DOHH2 (cell line): ENCODE data around the gene ST14.

ENCODE experiments used
- H3F3A ChIP-seq: fragments of 200-600 bp; sonication (generic), shearing (Covaris generic); 2 replicates; pipeline ENCODE4 v1.6.0; 2016; ENCODE audit warnings: antibody characterized with exemption, mild to moderate bottlenecking; ENCODE audit not compliant: control insufficient read depth, insufficient read depth
- H3K27ac ChIP-seq: fragments of 200-600 bp; sonication (generic); 2 replicates; pipeline ENCODE4 v1.5.1; 2014; ENCODE audit warnings: low read depth, mild to moderate bottlenecking, low read length, moderate library complexity
- H3K27me3 ChIP-seq: fragments of 200-600 bp; sonication (generic); 2 replicates; pipeline ENCODE4 v1.6.1; 2014; ENCODE audit warnings: mild to moderate bottlenecking, low read length, mixed read lengths; ENCODE audit not compliant: control insufficient read depth
- H3K36me3 ChIP-seq: fragments of 200-600 bp; sonication (generic); 2 replicates; pipeline ENCODE4 v1.6.1; 2014; ENCODE audit warnings: mild to moderate bottlenecking, low read length, moderate library complexity, mixed read lengths; ENCODE audit not compliant: control insufficient read depth
- H3K4me1 ChIP-seq: fragments of 200-600 bp; sonication (generic); 2 replicates; pipeline ENCODE4 v1.6.1; 2014; ENCODE audit warnings: mild to moderate bottlenecking, low read length, mixed read lengths; ENCODE audit not compliant: control insufficient read depth
- H3K4me2 ChIP-seq: fragments of 200-600 bp; sonication (generic); 2 replicates; pipeline ENCODE4 v1.6.0; 2014; ENCODE audit warnings: mild to moderate bottlenecking, low read length, moderate library complexity
- H3K4me3 ChIP-seq: fragments of 200-600 bp; sonication (generic); 2 replicates; pipeline ENCODE4 v1.5.1; 2014; ENCODE audit warnings: mild to moderate bottlenecking, low read length, mixed read lengths
- H3K79me2 ChIP-seq: fragments of 200-600 bp; sonication (generic); 2 replicates; pipeline ENCODE4 v1.6.1; 2014; ENCODE audit warnings: mild to moderate bottlenecking, low read length, mixed read lengths; ENCODE audit not compliant: control insufficient read depth
- H3K9me2 ChIP-seq: fragments of 200-600 bp; sonication (generic); replicated peaks from 2 replicates; pipeline ENCODE4 v1.6.1; 2014; ENCODE audit warnings: mild to moderate bottlenecking, low read length, mixed read lengths; ENCODE audit not compliant: control insufficient read depth
- H3K9me3 ChIP-seq: fragments of 200-600 bp; sonication (generic); 2 replicates; pipeline ENCODE4 v1.6.1; 2014; ENCODE audit warnings: antibody characterized with exemption, low read length, mixed read lengths; ENCODE audit not compliant: control insufficient read depth, insufficient read depth
- H4K20me1 ChIP-seq: fragments of 200-600 bp; sonication (generic); 2 replicates; pipeline ENCODE4 v1.6.0; 2014; ENCODE audit warnings: low read depth, mild to moderate bottlenecking, antibody characterized with exemption, low read length, moderate library complexity; ENCODE audit not compliant: control insufficient read depth, insufficient read depth
- CTCF ChIP-seq: fragments of 200-600 bp; sonication (generic); IDR thresholded peaks from one replicate; pipeline ENCODE4 v1.5.1; 2014; ENCODE audit warnings: antibody characterized with exemption, mild to moderate bottlenecking, low read depth, low read length; ENCODE audit not compliant: poor library complexity, severe bottlenecking
- EZH2phosphoT487 ChIP-seq: fragments of 200-600 bp; sonication (generic); IDR thresholded peaks from 2 replicates; pipeline ENCODE4 v1.6.1; 2017; ENCODE audit warnings: borderline replicate concordance, mild to moderate bottlenecking, antibody characterized with exemption, low read length, moderate library complexity, mixed read lengths

The ST14 gene

DNA sequence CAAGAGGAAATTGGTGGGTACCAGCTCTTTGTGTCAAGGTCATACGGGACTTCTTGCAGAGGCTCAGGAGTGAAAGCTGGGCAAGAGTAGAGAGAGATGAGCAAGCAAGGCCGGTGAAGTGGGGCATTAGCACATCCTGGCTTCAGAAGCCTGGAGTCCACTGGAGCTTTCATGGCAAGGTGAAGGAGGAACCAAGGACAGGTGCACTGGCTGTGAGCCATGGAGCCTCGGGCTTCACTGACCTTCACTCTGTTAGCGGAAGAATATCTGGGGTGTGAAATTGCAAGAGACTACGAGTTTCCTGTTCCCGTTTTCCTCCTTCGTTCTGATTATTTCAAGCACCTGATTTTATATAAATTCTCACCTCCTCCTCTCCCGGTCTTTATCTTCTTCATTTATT is 25.9 kb upstream of the ST14 start:
- peaks cover 96% of the 10 kb centered on the region for H3K36me3 ChIP-seq
- no peaks in the 10 kb centered on the region for H3K9me2 ChIP-seq
- H3K27me3 ChIP-seq, result no peaks in the 10 kb centered on the region
- no peaks in the 10 kb centered on the region for H4K20me1 ChIP-seq
- no peaks in the 10 kb centered on the region for H3K9me3 ChIP-seq
- H3K4me3 ChIP-seq, result no peak overlapping the region
- peak overlapping the region; percentile 11 for H3K4me2 ChIP-seq
- peaks cover 28% of the 10 kb centered on the region for H3K4me1 ChIP-seq
- H3F3A ChIP-seq, result peaks cover 7% of the 10 kb centered on the region; the same call in 1 of the 2 replicates
- TF ChIP-seq EZH2phosphoT487 (no peak), CTCF (no peak)
- peak overlapping the region; percentile 42 for H3K27ac ChIP-seq
- H3K79me2 ChIP-seq, result 0 out of 2 replicates have a peak, but pooled peaks cover 6% of the 10 kb centered on the region

DNA sequence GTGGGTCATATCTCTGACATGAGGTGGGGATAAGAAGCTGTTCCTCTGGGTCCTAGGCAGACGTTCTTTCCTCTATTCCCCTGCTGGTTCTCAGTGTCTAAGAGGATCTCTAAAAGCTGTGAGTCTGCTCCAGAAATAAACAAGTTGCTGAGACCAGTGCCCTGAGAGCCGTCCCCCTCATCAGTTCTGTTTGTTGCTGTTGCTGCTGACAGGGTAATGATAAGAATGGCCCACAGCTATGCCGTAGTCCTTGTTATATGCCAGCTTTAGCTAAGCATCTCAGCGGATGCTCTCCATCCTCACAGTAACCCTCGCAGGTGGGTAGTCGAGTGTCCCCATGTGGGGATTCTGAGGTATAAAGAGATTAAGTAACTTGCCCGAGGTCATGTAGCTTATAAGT is 23.5 kb upstream of the ST14 start:
- Histone ChIP-seq H3K4me2 (no peak overlapping the region), H3K36me3 (peaks cover 94% of the 10 kb centered on the region), H3K79me2 (peaks cover 6% of the 10 kb centered on the region; the same call in 1 of the 2 replicates), H3K9me3 (no peaks in the 10 kb centered on the region), H4K20me1 (no peaks in the 10 kb centered on the region), H3K4me1 (peaks cover 28% of the 10 kb centered on the region), H3K4me3 (no peak overlapping the region), H3K27ac (no peak overlapping the region), H3K9me2 (no peaks in the 10 kb centered on the region), H3F3A (0 out of 2 replicates have a peak, but pooled peaks cover 2% of the 10 kb centered on the region), H3K27me3 (no peaks in the 10 kb centered on the region)
- TF ChIP-seq EZH2phosphoT487, result no peak
- no peak for TF ChIP-seq CTCF

GRCh38 chr11:130137999-130138398 is 21.6 kb upstream of the ST14 start:
- peaks cover 94% of the 10 kb centered on the region for H3K36me3 ChIP-seq
- H3F3A ChIP-seq, result no peaks in the 10 kb centered on the region
- TF ChIP-seq EZH2phosphoT487 (no peak), CTCF (no peak)
- H3K4me2 ChIP-seq, result no peak overlapping the region
- H3K27me3 ChIP-seq, result no peaks in the 10 kb centered on the region
- H3K4me3 ChIP-seq, result no peak overlapping the region
- no peaks in the 10 kb centered on the region for H3K9me3 ChIP-seq
- no peak overlapping the region for H3K27ac ChIP-seq
- H3K4me1 ChIP-seq, result peaks cover 14% of the 10 kb centered on the region
- peaks cover 6% of the 10 kb centered on the region; the same call in 1 of the 2 replicates for H3K79me2 ChIP-seq
- H3K9me2 ChIP-seq, result no peaks in the 10 kb centered on the region
- H4K20me1 ChIP-seq, result no peaks in the 10 kb centered on the region

- TF ChIP-seq EZH2phosphoT487 (no peak), CTCF (no peak)
- peaks cover 94% of the 10 kb centered on the region for H3K36me3 ChIP-seq
These were observed 20.2 kb upstream of the ST14 start for GRCh38 chr11:130139401-130139800.

More at GRCh38 chr11:130139401-130139800, 20.2 kb upstream of the ST14 start:
- no peaks in the 10 kb centered on the region for H4K20me1 ChIP-seq
- H3K9me3 ChIP-seq, result no peaks in the 10 kb centered on the region
- H3K79me2 ChIP-seq, result no peaks in the 10 kb centered on the region; the same call in 1 of the 2 replicates
- no peak overlapping the region for H3K4me2 ChIP-seq
- no peaks in the 10 kb centered on the region for H3K4me1 ChIP-seq
- H3K4me3 ChIP-seq, result no peak overlapping the region
- no peaks in the 10 kb centered on the region for H3K9me2 ChIP-seq
- no peaks in the 10 kb centered on the region for H3K27me3 ChIP-seq
- H3K27ac ChIP-seq, result no peak overlapping the region
- 0 out of 2 replicates have a peak, but pooled peaks cover 5% of the 10 kb centered on the region for H3F3A ChIP-seq
